Measurements from ENCODE around the gene B3GALT2.

GRCh38 chr1:193213998-193214397 is 27.6 kb upstream of the B3GALT2 start:
- TF ChIP-seq FOS (IDR thresholded peaks at IDR 0.05; ENCODE audit: borderline replicate concordance, insufficient read depth, low read length) (no peak), MYC (IDR thresholded peaks at IDR 0.05; ENCODE audit: low read depth, low read length) (no peak), POLR2A (IDR thresholded peaks at IDR 0.05; ENCODE audit: low read depth, low read length) (no peak), CTCF (IDR thresholded peaks at IDR 0.05; ENCODE audit: extremely low read depth in 1 of 2, insufficient read depth in 1 of 2, low read depth in 1 of 2, low read length in 2 of 2) (no peak), POLR2AphosphoS5 (IDR thresholded peaks at IDR 0.05; ENCODE audit: insufficient read depth, low read depth, low read length) (no peak), EZH2 (IDR thresholded peaks at IDR 0.05; ENCODE audit: borderline replicate concordance, low read depth, low read length, severe bottlenecking) (no peak)

All from endothelial cell of umbilical vein (primary cell).